CD4-positive, alpha-beta T cell treated with Interleukin-1 beta for 1 hour (primary cell): Measurements from ENCODE around the gene PRKCI.
A peak's percentile ranks its signal among the peaks of the same experiment; 100 is the strongest.

Experiments
- DNase-seq, 2 donors: peaks; one replicate each; pipeline ENCODE4 v3.0.0-alpha.2; 2020 to 2022

PRKCI gene

GRCh38 chr3:170346481-170347392 is 124.5 kb downstream of the PRKCI start:
- no peak for DNase-seq

- no peak for DNase-seq
These were observed 128.5 kb downstream of the PRKCI start for GRCh38 chr3:170350515-170351413.

- DNase-seq, result peak in 1 of 2 donors; percentile 38
These were observed 130.7 kb downstream of the PRKCI start for GRCh38 chr3:170352936-170353335.

- DNase-seq, result no peak
These were observed 131.3 kb downstream of the PRKCI start for GRCh38 chr3:170353485-170353884.

GRCh38 chr3:170354760-170355159 is 132.5 kb downstream of the PRKCI start:
- no peak for DNase-seq
